ENCODE measurements around the gene ERF.

ERF gene

GRCh38 chr19:42250666-42251531, 4.0 kb downstream of the ERF start:
- ATAC-seq (replicated peaks) (no peak), DNase-seq (no peak)
- Mint-ChIP-seq H3K9me3 (no peaks in the 10 kb centered on the region), H3K4me1 (ENCODE audit: low read depth in 2 of 2) (peaks cover 23 to 30% of the 10 kb centered on the region in 2 donors), H3K27me3 (no peaks in the 10 kb centered on the region), H3K4me3 (peak overlapping the region; percentile 14 to 35), H3K36me3 (ENCODE audit: insufficient read depth) (peaks cover 58% of the 10 kb centered on the region), H3K27ac (no peak overlapping the region)

DNA sequence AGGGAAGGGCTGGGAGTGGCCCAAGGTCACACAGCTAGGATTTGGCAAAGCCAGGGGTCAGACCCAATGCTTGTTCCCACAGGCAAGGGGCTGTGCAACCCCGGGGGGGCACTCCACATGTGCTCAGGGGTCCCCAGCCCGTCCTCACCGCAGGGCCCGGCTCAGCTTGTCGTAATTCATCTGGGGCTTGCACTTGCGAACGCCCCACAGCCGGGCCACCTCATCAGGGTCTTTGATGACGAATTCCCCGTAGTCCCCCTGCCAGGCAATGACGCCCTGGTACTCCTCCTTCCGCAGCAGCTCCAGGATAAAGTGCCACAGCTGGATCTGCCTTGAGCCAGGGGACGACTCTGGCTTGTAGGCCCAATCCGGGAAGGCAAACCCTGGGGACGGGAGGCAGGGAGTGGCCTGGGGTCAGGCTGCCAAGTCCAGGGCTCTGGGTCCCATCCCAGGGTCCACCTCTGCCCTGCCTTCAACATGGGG, 4.7 kb downstream of the ERF start:
- no peak for DNase-seq
- Mint-ChIP-seq H3K27me3 (no peaks in the 10 kb centered on the region), H3K4me3 (peak overlapping the region; percentile 14 to 35), H3K9me3 (no peaks in the 10 kb centered on the region), H3K4me1 (ENCODE audit: low read depth in 2 of 2) (peaks cover 20 to 27% of the 10 kb centered on the region in 2 donors), H3K27ac (peak overlapping the region in 1 of 2 donors; percentile 79), H3K36me3 (ENCODE audit: insufficient read depth) (peaks cover 57% of the 10 kb centered on the region)
- ATAC-seq (replicated peaks), result no peak

DNA sequence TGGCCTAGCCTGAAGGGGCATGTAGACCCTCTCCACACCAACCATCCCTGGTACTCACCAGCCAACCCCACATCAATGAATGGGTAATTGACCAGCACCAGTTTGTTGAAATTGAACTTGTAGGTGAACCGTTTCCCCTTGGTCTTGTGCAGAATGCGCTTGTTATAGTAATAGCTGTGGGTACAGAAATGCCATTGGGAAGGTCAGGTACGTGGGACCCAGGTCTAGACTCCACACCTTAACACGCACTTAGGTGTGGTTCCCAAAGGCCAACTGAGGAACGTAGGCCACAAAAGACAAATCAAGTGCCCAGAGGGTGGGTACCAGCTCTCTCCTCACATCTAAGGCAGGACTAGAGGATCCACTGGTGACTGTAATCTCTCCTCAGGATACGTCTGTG, 5.2 kb downstream of the ERF start:
- peaks cover 24 to 30% of the 10 kb centered on the region in 2 donors for H3K4me1 Mint-ChIP-seq (ENCODE audit: low read depth in 2 of 2)
- DNase-seq, result no peak
- no peaks in the 10 kb centered on the region for H3K9me3 Mint-ChIP-seq
- peak overlapping the region in 1 of 2 donors; percentile 79 for H3K27ac Mint-ChIP-seq
- H3K36me3 Mint-ChIP-seq (ENCODE audit: insufficient read depth), result peaks cover 55% of the 10 kb centered on the region
- no peak overlapping the region for H3K4me3 Mint-ChIP-seq
- no peak for ATAC-seq (replicated peaks)
- no peaks in the 10 kb centered on the region for H3K27me3 Mint-ChIP-seq

DNA sequence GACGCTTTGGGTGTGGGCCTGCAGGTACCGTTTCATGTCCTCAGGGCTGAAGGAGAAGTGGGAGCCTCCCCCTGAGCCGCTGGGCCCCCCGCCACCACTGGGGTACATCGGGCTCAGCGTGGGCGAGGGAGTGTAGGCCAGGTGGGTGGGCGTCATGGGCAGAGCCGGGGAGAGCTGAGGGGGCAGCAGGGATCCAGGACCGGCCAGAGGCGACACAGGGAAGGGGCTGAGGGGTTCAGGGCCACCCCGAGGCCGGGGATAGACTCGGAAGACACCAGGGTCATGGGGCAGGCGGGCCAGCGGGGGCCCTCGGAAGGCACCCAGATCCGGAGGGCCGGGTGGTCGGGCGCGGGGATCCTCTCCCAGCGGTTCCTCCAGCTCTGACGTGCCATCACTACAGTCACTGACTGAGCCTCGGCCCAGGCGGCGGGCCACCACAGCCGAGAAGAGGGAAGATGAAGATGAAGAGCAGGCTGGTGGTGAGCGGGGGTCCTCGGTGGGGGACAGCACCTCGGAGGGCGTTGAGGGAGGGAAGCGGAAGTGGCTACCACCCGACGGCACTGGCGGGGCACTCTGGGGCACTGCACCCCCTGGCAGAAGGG, 5.7 kb downstream of the ERF start:
- no peak overlapping the region for H3K4me3 Mint-ChIP-seq
- ATAC-seq (replicated peaks), result no peak
- DNase-seq, result no peak
- peaks cover 28 to 35% of the 10 kb centered on the region in 2 donors for H3K4me1 Mint-ChIP-seq (ENCODE audit: low read depth in 2 of 2)
- H3K27me3 Mint-ChIP-seq, result no peaks in the 10 kb centered on the region
- peaks cover 60% of the 10 kb centered on the region for H3K36me3 Mint-ChIP-seq (ENCODE audit: insufficient read depth)
- H3K9me3 Mint-ChIP-seq, result no peaks in the 10 kb centered on the region
- peak overlapping the region in 1 of 2 donors; percentile 79 for H3K27ac Mint-ChIP-seq

DNA sequence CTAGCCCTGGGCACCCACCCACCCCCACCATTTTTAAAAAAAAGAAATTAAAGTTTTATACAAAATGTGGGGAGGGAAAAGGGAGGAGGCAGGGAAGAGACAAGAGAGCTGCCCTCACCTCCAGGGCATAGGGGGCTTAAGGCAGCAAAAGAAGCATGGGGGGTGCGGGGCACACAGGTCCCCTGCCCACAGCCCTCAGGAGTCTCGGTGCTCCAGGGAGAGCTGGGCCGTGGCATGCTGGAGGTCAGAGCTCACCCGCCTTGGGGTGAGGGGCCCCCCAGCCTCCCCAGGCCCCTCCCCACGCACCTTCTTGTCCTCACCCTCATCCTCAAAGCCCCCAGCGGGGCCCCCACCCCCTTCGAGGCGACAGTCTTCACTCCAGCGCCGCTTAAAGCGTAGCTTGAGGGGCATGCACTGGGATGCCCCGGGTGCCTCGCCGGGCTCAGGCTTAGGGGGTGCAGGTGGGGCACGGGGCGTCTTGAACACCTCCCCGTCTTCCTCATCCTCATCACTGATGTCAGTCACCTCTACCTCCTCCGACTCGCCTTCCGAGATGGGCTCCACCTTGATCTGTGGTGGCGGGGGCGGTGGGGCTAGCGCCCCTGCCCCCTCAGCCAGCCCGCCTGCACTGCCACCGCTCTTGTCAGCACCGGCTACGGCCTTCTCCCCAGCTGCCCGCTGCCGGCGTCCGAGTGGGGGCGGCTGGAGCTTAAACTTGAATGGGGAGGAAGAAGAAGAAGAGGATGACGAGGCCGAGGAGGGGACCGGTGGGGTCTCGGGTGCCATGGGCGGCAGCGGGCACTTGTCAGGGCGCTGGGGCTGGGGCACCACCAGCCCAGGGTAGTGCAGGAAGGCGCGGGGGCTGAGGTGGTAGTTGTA, 6.4 kb downstream of the ERF start:
- Mint-ChIP-seq H3K9me3 (no peaks in the 10 kb centered on the region), H3K27ac (peak overlapping the region in 1 of 2 donors; percentile 79), H3K4me1 (ENCODE audit: low read depth in 2 of 2) (peaks cover 30 to 38% of the 10 kb centered on the region in 2 donors), H3K36me3 (ENCODE audit: insufficient read depth) (peaks cover 61% of the 10 kb centered on the region), H3K4me3 (no peak overlapping the region), H3K27me3 (no peaks in the 10 kb centered on the region)
- no peak for DNase-seq
- ATAC-seq (replicated peaks), result no peak

GRCh38 chr19:42247640-42248199, 7.2 kb downstream of the ERF start:
- Mint-ChIP-seq H3K27ac (no peak overlapping the region), H3K9me3 (no peaks in the 10 kb centered on the region), H3K36me3 (ENCODE audit: insufficient read depth) (peaks cover 61% of the 10 kb centered on the region), H3K4me1 (ENCODE audit: low read depth in 2 of 2) (peaks cover 31 to 39% of the 10 kb centered on the region in 2 donors), H3K4me3 (no peak overlapping the region), H3K27me3 (no peaks in the 10 kb centered on the region)
- ATAC-seq (replicated peaks) (no peak), DNase-seq (no peak)

DNA sequence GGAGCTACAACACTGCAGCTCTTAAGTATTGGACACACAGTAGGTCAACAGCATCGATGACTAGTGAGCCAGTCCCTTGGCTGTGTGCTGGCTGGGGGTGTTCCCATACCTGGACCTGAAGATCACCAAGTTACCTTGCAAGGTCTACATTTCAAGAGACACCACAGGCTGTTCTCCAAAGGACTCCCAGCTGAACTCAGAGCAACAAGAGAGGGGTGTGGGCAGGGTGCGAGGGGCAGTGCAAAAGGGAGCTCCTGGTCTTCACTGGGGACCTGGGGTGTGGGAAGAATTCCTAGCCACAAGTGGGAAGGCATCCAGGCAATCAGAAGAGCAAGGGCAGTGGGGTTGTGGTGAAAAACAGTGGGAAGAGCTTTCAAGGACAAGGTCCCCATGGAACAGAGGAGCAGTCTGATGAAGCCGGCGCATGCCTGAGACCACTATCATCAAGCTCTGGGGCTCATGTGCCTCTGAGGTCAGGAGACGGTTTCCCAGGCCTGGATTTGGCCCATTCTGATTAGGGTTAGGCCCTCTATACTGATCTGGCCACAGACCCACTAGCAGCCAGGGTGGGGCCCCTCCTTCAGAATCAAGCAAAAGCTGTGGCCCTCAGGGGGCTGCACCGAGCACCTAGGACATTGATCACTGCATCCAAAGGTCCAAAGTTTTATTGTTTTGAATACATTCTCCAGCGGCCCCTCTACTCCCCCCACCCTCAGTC, 7.8 kb downstream of the ERF start:
- H3K9me3 Mint-ChIP-seq, result no peaks in the 10 kb centered on the region
- DNase-seq (no peak), ATAC-seq (replicated peaks) (no peak)
- peak overlapping the region in 1 of 2 donors; percentile 17 for H3K4me3 Mint-ChIP-seq
- H3K36me3 Mint-ChIP-seq (ENCODE audit: insufficient read depth), result peaks cover 62% of the 10 kb centered on the region
- H3K4me1 Mint-ChIP-seq (ENCODE audit: low read depth in 2 of 2), result peaks cover 26 to 36% of the 10 kb centered on the region in 2 donors
- peak overlapping the region; percentile 15 to 73 for H3K27ac Mint-ChIP-seq
- H3K27me3 Mint-ChIP-seq, result no peaks in the 10 kb centered on the region

DNA sequence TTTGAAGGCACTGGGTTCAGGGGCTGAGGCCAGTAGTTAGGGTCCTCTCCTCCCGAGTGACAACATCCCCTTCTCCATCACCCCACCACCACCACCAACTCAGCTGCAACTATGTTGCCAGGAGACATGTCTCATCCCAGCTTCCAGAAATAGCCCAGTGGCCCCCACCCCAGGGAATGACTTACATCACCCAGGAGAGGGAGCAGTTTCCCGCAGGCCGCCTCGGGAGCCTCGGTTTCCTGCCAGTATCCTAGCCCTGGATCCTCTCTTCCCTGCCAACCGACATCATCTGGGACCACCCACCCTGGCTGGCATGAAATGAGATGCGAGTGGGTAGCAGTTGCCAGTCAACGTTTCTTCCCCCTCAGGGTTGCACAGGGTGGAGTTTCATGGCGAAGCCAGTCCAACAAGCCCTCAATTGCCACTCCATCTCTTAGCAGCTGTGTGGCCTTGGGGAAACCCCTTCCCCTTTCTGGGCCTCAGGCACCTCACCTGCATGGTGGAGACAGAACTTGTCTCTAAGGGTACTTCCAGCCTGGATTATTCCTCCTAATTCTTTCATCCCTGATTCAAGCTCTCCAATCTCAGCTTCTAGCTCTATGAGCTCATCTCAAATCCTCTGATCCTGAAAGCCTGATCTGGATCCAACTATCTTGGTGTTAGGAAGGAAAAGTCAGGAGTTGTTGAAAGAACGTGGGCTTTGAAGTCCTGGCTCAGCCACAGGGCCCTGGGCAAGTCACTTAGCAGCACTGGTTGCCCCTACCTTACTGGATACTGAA, 8.6 kb downstream of the ERF start:
- no peak for DNase-seq
- no peak for ATAC-seq (replicated peaks)
- H3K4me3 Mint-ChIP-seq, result no peak overlapping the region
- no peaks in the 10 kb centered on the region for H3K27me3 Mint-ChIP-seq
- H3K27ac Mint-ChIP-seq, result peak overlapping the region; percentile 60 to 73
- peaks cover 25 to 33% of the 10 kb centered on the region in 2 donors for H3K4me1 Mint-ChIP-seq (ENCODE audit: low read depth in 2 of 2)
- no peaks in the 10 kb centered on the region for H3K9me3 Mint-ChIP-seq
- peaks cover 62% of the 10 kb centered on the region for H3K36me3 Mint-ChIP-seq (ENCODE audit: insufficient read depth)

GRCh38 chr19:42245231-42245630, 9.7 kb downstream of the ERF start:
- Mint-ChIP-seq H3K36me3 (ENCODE audit: insufficient read depth) (peaks cover 65% of the 10 kb centered on the region), H3K9me3 (no peaks in the 10 kb centered on the region), H3K4me3 (peak overlapping the region; percentile 81 to 83), H3K4me1 (ENCODE audit: low read depth in 2 of 2) (peaks cover 33 to 36% of the 10 kb centered on the region in 2 donors), H3K27ac (peak overlapping the region; percentile 81 to 91), H3K27me3 (no peaks in the 10 kb centered on the region)
- DNase-seq, result no peak
- ATAC-seq (replicated peaks), result no peak

- Mint-ChIP-seq H3K9me3 (no peaks in the 10 kb centered on the region), H3K27ac (peak overlapping the region; percentile 81 to 91), H3K27me3 (no peaks in the 10 kb centered on the region), H3K4me1 (ENCODE audit: low read depth in 2 of 2) (peaks cover 39 to 41% of the 10 kb centered on the region in 2 donors), H3K4me3 (peak overlapping the region; percentile 81 to 83), H3K36me3 (ENCODE audit: insufficient read depth) (peaks cover 61% of the 10 kb centered on the region)
- peak; percentile 84 to 88 (median 85) for DNase-seq
- ATAC-seq (replicated peaks), result peak; percentile 38
Measured at GRCh38 chr19:42244347-42245220, 10.3 kb downstream of the ERF start.

Data from effector memory CD8-positive, alpha-beta T cell (primary cell).